ENCODE measurements around the gene TTC33.

Gene TTC33

GRCh38 chr5:40502736-40503135 lies 253.0 kb downstream of the TTC33 start:
- Histone ChIP-seq H3K79me1 (ENCODE audit: low read length) (no peaks in the 10 kb centered on the region), H2AK5ac (ENCODE audit: low read length) (no peak overlapping the region), H3K79me2 (ENCODE audit: control insufficient read depth, insufficient read depth, low read length, poor library complexity) (no peaks in the 10 kb centered on the region), H3K14ac (ENCODE audit: low read length) (no peak overlapping the region), H3K4me1 (ENCODE audit: control insufficient read depth in 1 of 2, insufficient read depth in 2 of 2, low read length in 2 of 2) (no peaks in the 10 kb centered on the region), H3K36me3 (ENCODE audit: control insufficient read depth in 1 of 2, insufficient read depth in 2 of 2, low read length in 2 of 2) (no peaks in the 10 kb centered on the region), H3K27me3 (ENCODE audit: insufficient read depth, low read length) (no peaks in the 10 kb centered on the region), H2AFZ (ENCODE audit: insufficient read depth, low read length, poor library complexity) (no peak overlapping the region), H4K12ac (ENCODE audit: low read depth, low read length) (no peak overlapping the region), H3K9ac (ENCODE audit: low read length) (no peak overlapping the region), H4K8ac (ENCODE audit: low read depth, low read length) (no peak overlapping the region), H3K27ac (ENCODE audit: low read depth, low read length) (no peak overlapping the region), H3K4ac (ENCODE audit: low read depth, low read length) (no peak overlapping the region), H2BK12ac (ENCODE audit: low read length) (no peak overlapping the region), H3K4me3 (ENCODE audit: low read depth, low read length) (no peak overlapping the region), H3K18ac (ENCODE audit: low read length) (no peak overlapping the region), H3K23ac (ENCODE audit: low read length) (no peak overlapping the region), H2BK5ac (ENCODE audit: low read depth, low read length, poor library complexity) (no peak overlapping the region), H4K91ac (ENCODE audit: low read depth, low read length) (no peak overlapping the region), H3K4me2 (ENCODE audit: low read length) (no peak overlapping the region), H2BK120ac (ENCODE audit: insufficient read depth, low read length, poor library complexity) (no peak overlapping the region), H3K9me3 (ENCODE audit: insufficient read depth, low read depth, low read length) (no peaks in the 10 kb centered on the region)
- DNase-seq = no peak
- no CpG with 5 or more reads among the region's 3 CpGs for WGBS (ENCODE audit: extremely low coverage, insufficient coverage, insufficient read length)

DNA sequence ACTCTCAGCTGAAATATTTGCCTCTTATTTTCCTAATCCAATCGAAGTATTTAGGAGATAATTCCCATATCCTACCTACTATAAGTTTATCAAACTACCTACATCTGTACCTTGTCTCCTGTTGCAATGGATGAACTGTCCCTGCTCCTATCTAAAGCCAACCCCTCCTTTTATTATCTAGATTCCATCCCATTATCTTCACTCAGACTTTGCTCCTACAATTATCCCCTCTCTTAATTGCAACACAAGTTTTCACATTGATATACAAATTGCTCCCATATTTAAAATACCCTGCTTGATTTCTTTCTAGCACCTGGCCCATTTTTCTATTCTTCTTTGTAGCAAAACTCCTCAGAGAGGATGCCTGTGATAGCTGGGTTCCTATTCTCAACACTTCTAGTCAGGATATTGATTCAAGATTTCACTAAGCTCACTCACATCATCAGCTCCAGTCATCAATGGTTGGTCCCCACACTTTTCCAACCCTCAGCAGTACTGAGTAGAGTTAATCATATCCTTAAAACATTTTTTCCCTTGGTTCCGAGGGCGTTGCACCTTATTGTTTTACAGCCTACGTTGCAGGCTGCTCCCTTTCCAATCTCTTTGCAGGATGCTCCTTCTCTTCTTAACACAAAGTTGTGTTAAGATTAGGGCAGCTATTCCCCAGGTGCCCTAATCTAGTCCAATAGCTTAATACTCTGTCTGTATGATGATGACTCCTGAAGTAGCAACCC lies 253.9 kb downstream of the TTC33 start:
- H3K79me1 ChIP-seq (ENCODE audit: low read length) = no peaks in the 10 kb centered on the region
- H3K36me3 ChIP-seq (ENCODE audit: control insufficient read depth in 1 of 2, insufficient read depth in 2 of 2, low read length in 2 of 2) = no peaks in the 10 kb centered on the region
- no peak overlapping the region for H3K27ac ChIP-seq (ENCODE audit: low read depth, low read length)
- no peak overlapping the region for H3K14ac ChIP-seq (ENCODE audit: low read length)
- no peak overlapping the region for H3K4me3 ChIP-seq (ENCODE audit: low read depth, low read length)
- no peak for DNase-seq
- no peak overlapping the region for H3K9ac ChIP-seq (ENCODE audit: low read length)
- H3K23ac ChIP-seq (ENCODE audit: low read length) = no peak overlapping the region
- no peaks in the 10 kb centered on the region for H3K79me2 ChIP-seq (ENCODE audit: control insufficient read depth, insufficient read depth, low read length, poor library complexity)
- H4K12ac ChIP-seq (ENCODE audit: low read depth, low read length) = no peak overlapping the region
- no peak overlapping the region for H3K4me2 ChIP-seq (ENCODE audit: low read length)
- no peak overlapping the region for H2BK12ac ChIP-seq (ENCODE audit: low read length)
- H4K91ac ChIP-seq (ENCODE audit: low read depth, low read length) = no peak overlapping the region
- H3K18ac ChIP-seq (ENCODE audit: low read length) = no peak overlapping the region
- no peak overlapping the region for H2BK5ac ChIP-seq (ENCODE audit: low read depth, low read length, poor library complexity)
- no peak overlapping the region for H4K8ac ChIP-seq (ENCODE audit: low read depth, low read length)
- H2AK5ac ChIP-seq (ENCODE audit: low read length) = no peak overlapping the region
- H3K4ac ChIP-seq (ENCODE audit: low read depth, low read length) = no peak overlapping the region
- no peak overlapping the region for H2BK120ac ChIP-seq (ENCODE audit: insufficient read depth, low read length, poor library complexity)
- H3K27me3 ChIP-seq (ENCODE audit: insufficient read depth, low read length) = no peaks in the 10 kb centered on the region
- no CpG with 5 or more reads among the region's 4 CpGs for WGBS (ENCODE audit: extremely low coverage, insufficient coverage, insufficient read length)
- H2AFZ ChIP-seq (ENCODE audit: insufficient read depth, low read length, poor library complexity) = no peak overlapping the region
- H3K9me3 ChIP-seq (ENCODE audit: insufficient read depth, low read depth, low read length) = no peaks in the 10 kb centered on the region
- H3K4me1 ChIP-seq (ENCODE audit: control insufficient read depth in 1 of 2, insufficient read depth in 2 of 2, low read length in 2 of 2) = no peaks in the 10 kb centered on the region

GRCh38 chr5:40499518-40500273 lies 256.1 kb downstream of the TTC33 start:
- H3K9me3 ChIP-seq (ENCODE audit: insufficient read depth, low read depth, low read length) = no peaks in the 10 kb centered on the region

DNA sequence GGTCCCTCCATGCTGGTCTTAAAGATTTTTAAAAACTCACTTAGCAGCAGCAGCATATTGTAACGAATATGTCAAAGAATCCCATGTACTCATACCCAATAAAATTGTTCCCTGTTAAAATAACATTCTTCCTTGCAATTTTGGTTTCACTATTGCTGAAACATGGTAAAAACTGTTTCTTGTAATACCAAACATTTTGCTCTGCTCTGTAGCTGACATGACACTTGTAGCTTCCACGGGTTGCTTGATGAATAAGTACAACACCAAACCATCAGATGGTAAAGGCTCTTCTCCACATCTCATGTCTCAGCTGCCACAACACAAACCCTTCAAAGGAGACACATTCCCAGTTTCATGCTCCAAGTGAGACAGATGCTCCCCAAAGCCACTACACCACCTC lies 256.8 kb downstream of the TTC33 start:
- Histone ChIP-seq H4K91ac (ENCODE audit: low read depth, low read length) (no peak overlapping the region), H3K9me3 (ENCODE audit: insufficient read depth, low read depth, low read length) (no peaks in the 10 kb centered on the region), H3K18ac (ENCODE audit: low read length) (no peak overlapping the region), H3K27ac (ENCODE audit: low read depth, low read length) (no peak overlapping the region), H2AFZ (ENCODE audit: insufficient read depth, low read length, poor library complexity) (no peak overlapping the region), H4K12ac (ENCODE audit: low read depth, low read length) (no peak overlapping the region), H2BK120ac (ENCODE audit: insufficient read depth, low read length, poor library complexity) (no peak overlapping the region), H2BK12ac (ENCODE audit: low read length) (no peak overlapping the region), H3K27me3 (ENCODE audit: insufficient read depth, low read length) (no peaks in the 10 kb centered on the region), H3K4me2 (ENCODE audit: low read length) (no peak overlapping the region), H3K36me3 (ENCODE audit: control insufficient read depth in 1 of 2, insufficient read depth in 2 of 2, low read length in 2 of 2) (no peaks in the 10 kb centered on the region), H3K23ac (ENCODE audit: low read length) (no peak overlapping the region), H2AK5ac (ENCODE audit: low read length) (no peak overlapping the region), H3K79me2 (ENCODE audit: control insufficient read depth, insufficient read depth, low read length, poor library complexity) (no peaks in the 10 kb centered on the region), H2BK5ac (ENCODE audit: low read depth, low read length, poor library complexity) (no peak overlapping the region), H3K79me1 (ENCODE audit: low read length) (no peaks in the 10 kb centered on the region), H3K9ac (ENCODE audit: low read length) (no peak overlapping the region), H3K14ac (ENCODE audit: low read length) (no peak overlapping the region), H3K4me3 (ENCODE audit: low read depth, low read length) (no peak overlapping the region), H4K8ac (ENCODE audit: low read depth, low read length) (no peak overlapping the region), H3K4ac (ENCODE audit: low read depth, low read length) (no peak overlapping the region), H3K4me1 (ENCODE audit: control insufficient read depth in 1 of 2, insufficient read depth in 2 of 2, low read length in 2 of 2) (no peaks in the 10 kb centered on the region)
- WGBS (ENCODE audit: extremely low coverage, insufficient coverage, insufficient read length) = no CpG with 5 or more reads among the region's 2 CpGs
- DNase-seq = no peak

More at GRCh38 chr5:40499518-40500273, 256.1 kb downstream of the TTC33 start:
- no peak overlapping the region for H3K23ac ChIP-seq (ENCODE audit: low read length)
- H3K9ac ChIP-seq (ENCODE audit: low read length) = no peak overlapping the region
- H3K4ac ChIP-seq (ENCODE audit: low read depth, low read length) = no peak overlapping the region
- no peaks in the 10 kb centered on the region for H3K4me1 ChIP-seq (ENCODE audit: control insufficient read depth in 1 of 2, insufficient read depth in 2 of 2, low read length in 2 of 2)
- no peak overlapping the region for H2BK12ac ChIP-seq (ENCODE audit: low read length)
- no peak overlapping the region for H3K27ac ChIP-seq (ENCODE audit: low read depth, low read length)
- H3K14ac ChIP-seq (ENCODE audit: low read length) = no peak overlapping the region
- H2AK5ac ChIP-seq (ENCODE audit: low read length) = no peak overlapping the region
- H2BK120ac ChIP-seq (ENCODE audit: insufficient read depth, low read length, poor library complexity) = no peak overlapping the region
- WGBS (ENCODE audit: extremely low coverage, insufficient coverage, insufficient read length) = no CpG with 5 or more reads among the region's 3 CpGs
- no peak overlapping the region for H3K18ac ChIP-seq (ENCODE audit: low read length)
- no peak overlapping the region for H3K4me2 ChIP-seq (ENCODE audit: low read length)
- no peak overlapping the region for H2BK5ac ChIP-seq (ENCODE audit: low read depth, low read length, poor library complexity)
- H3K36me3 ChIP-seq (ENCODE audit: control insufficient read depth in 1 of 2, insufficient read depth in 2 of 2, low read length in 2 of 2) = no peaks in the 10 kb centered on the region
- H3K4me3 ChIP-seq (ENCODE audit: low read depth, low read length) = no peak overlapping the region
- no peak overlapping the region for H4K12ac ChIP-seq (ENCODE audit: low read depth, low read length)
- no peak for DNase-seq
- no peak overlapping the region for H4K8ac ChIP-seq (ENCODE audit: low read depth, low read length)
- H2AFZ ChIP-seq (ENCODE audit: insufficient read depth, low read length, poor library complexity) = no peak overlapping the region
- no peaks in the 10 kb centered on the region for H3K79me1 ChIP-seq (ENCODE audit: low read length)
- H3K27me3 ChIP-seq (ENCODE audit: insufficient read depth, low read length) = no peaks in the 10 kb centered on the region
- no peaks in the 10 kb centered on the region for H3K79me2 ChIP-seq (ENCODE audit: control insufficient read depth, insufficient read depth, low read length, poor library complexity)
- H4K91ac ChIP-seq (ENCODE audit: low read depth, low read length) = no peak overlapping the region

All from trophoblast cell (in vitro differentiated cells and primary cell).